Activated B cell treated with CpG ODN at 0.5 μM for 24 hours (primary cell): ENCODE measurements around the gene CD68. TPM values are rescaled to one million over a fixed set of nuclear protein-coding genes. Genes with fewer than 3 reads are reported as not detected.

Source experiments
- ATAC-seq: fragments of 200-7000 bp; cut with Tn5 transposase; one replicate; pipeline ENCODE4 v1.10.0; 2021; ENCODE audit warnings: low read depth, mild to moderate bottlenecking, moderate library complexity
- CTCF ChIA-PET: fragments of 350-600 bp; sonication (Branson Sonifier 250); formaldehyde crosslinking; loops from one replicate; lab custom pipeline; 2021; ENCODE audit warnings: antibody characterized with exemption; lab: Charles Lee
- POLR2A ChIA-PET: fragments of 350-600 bp; sonication (Branson Sonifier 250); formaldehyde crosslinking; loops from one replicate; lab custom pipeline; 2021; ENCODE audit warnings: antibody characterized with exemption; lab: Charles Lee
- DNase-seq: peaks from one replicate; pipeline ENCODE4 v3.0.0; 2022
- H3K27ac Mint-ChIP-seq: one replicate; pipeline ENCODE4 v1.8.0; 2020; ENCODE audit warnings: mixed read lengths
- H3K27me3 Mint-ChIP-seq: one replicate; pipeline ENCODE4 v1.8.0; 2021; ENCODE audit warnings: mixed read lengths
- H3K36me3 Mint-ChIP-seq: one replicate; pipeline ENCODE4 v1.8.0; 2021; ENCODE audit warnings: low read depth, mixed read lengths
- H3K4me1 Mint-ChIP-seq: one replicate; pipeline ENCODE4 v1.8.0; 2021; ENCODE audit warnings: mixed read lengths
- H3K4me3 Mint-ChIP-seq: one replicate; pipeline ENCODE4 v1.8.0; 2020; ENCODE audit warnings: mild to moderate bottlenecking, mixed read lengths
- H3K9me3 Mint-ChIP-seq: one replicate; pipeline ENCODE4 v1.8.0; 2020; ENCODE audit warnings: mixed read lengths
- intact Hi-C: fragments of 100-400 bp; cut with micrococcal nuclease; formaldehyde crosslinking; loops from one replicate; pipeline ENCODE4 v1.15.1; 2024
- total RNA-seq: library from RNA; stranded (reverse); gene quantifications from 2 replicates; pipeline ENCODE4 v1.2.3, GENCODE V29; 2022
- TF ChIP-seq, protein P1 (sequence below): fragments of 200-600 bp; IDR thresholded peaks from one replicate; pipeline ENCODE4 v1.8.0; 2022; ENCODE audit warnings: antibody characterized with exemption, mild to moderate bottlenecking

Gene CD68
- total RNA-seq, 1 donor from 2014 or later = 7.2 TPM

DNA sequence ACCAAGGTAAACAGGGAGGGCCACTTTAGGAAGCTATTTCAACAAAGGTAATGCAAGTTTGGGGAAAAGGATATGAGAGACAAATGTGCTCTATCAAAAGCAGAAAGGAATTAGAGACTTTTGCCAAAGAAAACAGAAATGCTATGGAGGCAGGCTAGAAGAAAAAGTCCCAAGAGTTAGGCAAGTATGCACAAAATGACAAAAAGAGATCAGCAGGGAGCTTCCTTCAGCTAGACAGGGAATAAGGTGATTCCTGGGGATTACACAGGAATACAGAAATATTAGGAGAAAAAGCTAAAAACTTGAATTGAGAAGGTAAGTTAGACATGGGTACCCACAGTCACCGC lies 32.8 kb downstream of the CD68 start:
- intact Hi-C loops = no loop called here
- Mint-ChIP-seq H3K4me3 (peak overlapping the region; percentile 44), H3K9me3 (no peaks in the 10 kb centered on the region), H3K36me3 (peaks cover 22% of the 10 kb centered on the region), H3K27ac (no peak overlapping the region), H3K4me1 (peaks cover 40% of the 10 kb centered on the region), H3K27me3 (no peaks in the 10 kb centered on the region)
- TF ChIP-seq, protein P1, sequence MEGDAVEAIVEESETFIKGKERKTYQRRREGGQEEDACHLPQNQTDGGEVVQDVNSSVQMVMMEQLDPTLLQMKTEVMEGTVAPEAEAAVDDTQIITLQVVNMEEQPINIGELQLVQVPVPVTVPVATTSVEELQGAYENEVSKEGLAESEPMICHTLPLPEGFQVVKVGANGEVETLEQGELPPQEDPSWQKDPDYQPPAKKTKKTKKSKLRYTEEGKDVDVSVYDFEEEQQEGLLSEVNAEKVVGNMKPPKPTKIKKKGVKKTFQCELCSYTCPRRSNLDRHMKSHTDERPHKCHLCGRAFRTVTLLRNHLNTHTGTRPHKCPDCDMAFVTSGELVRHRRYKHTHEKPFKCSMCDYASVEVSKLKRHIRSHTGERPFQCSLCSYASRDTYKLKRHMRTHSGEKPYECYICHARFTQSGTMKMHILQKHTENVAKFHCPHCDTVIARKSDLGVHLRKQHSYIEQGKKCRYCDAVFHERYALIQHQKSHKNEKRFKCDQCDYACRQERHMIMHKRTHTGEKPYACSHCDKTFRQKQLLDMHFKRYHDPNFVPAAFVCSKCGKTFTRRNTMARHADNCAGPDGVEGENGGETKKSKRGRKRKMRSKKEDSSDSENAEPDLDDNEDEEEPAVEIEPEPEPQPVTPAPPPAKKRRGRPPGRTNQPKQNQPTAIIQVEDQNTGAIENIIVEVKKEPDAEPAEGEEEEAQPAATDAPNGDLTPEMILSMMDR = no peak
- ATAC-seq (no peak), DNase-seq (no peak)
- ChIA-PET POLR2A (interaction anchor here (0.6 to 6.1 kb wide), 3 partner anchors 32 to 492 kb away, joined by 3 to 109 read pairs (median 6); partner anchors contain the start of genes TP53 and WRAP53), CTCF (interaction anchor here (1.5 kb wide), 1 partner anchor 23 kb away, joined by 4 read pairs; no protein-coding TSS in a partner anchor)

GRCh38 chr17:7613769-7614424 lies 34.5 kb downstream of the CD68 start:
- ATAC-seq (no peak), DNase-seq (no peak)
- peak overlapping the region; percentile 87 for H3K4me3 Mint-ChIP-seq
- H3K27me3 Mint-ChIP-seq = no peaks in the 10 kb centered on the region
- TF ChIP-seq, protein P1 = no peak
- peaks cover 22% of the 10 kb centered on the region for H3K36me3 Mint-ChIP-seq
- H3K9me3 Mint-ChIP-seq = no peaks in the 10 kb centered on the region
- peaks cover 40% of the 10 kb centered on the region for H3K4me1 Mint-ChIP-seq
- intact Hi-C loops = loop anchor here (1.0 to 2.0 kb wide), 2 partner anchors 53 to 243 kb away; partner anchors contain the start of genes NAA38 and SENP3
- POLR2A ChIA-PET = interaction anchor here (0.9 to 6.1 kb wide), 9 partner anchors 12 to 278 kb away, joined by 3 to 109 read pairs (median 5); partner anchors contain the start of genes ACAP1, CD68, POLR2A and SAT2
- CTCF ChIA-PET = interaction anchor here (1.0 to 1.6 kb wide), 3 partner anchors 25 to 74 kb away, joined by 4 to 7 read pairs (median 6); partner anchors contain the start of genes SENP3, SOX15 and TP53
- peak overlapping the region; percentile 82 for H3K27ac Mint-ChIP-seq

- ChIA-PET POLR2A (interaction anchor here (0.6 to 6.1 kb wide), 16 partner anchors 12 to 571 kb away, joined by 3 to 109 read pairs (median 3); partner anchors contain the start of genes ACADVL, ACAP1, ATP1B2 and CD68), CTCF (interaction anchor here (1.1 to 1.6 kb wide), 4 partner anchors 25 to 73 kb away, joined by 3 to 7 read pairs (median 4); partner anchors contain the start of genes SENP3, SOX15 and TP53)
- intact Hi-C loops = loop anchor here (1.0 to 2.0 kb wide), 9 partner anchors 13 to 242 kb away; partner anchors contain the start of genes ATP1B2, MPDU1, NAA38 and SAT2
- Mint-ChIP-seq H3K4me3 (peak within 1 kb of the TSS; percentile 87), H3K27me3 (no peaks in the 10 kb centered on the region), H3K4me1 (peaks cover 37% of the 10 kb centered on the region), H3K27ac (peak within 1 kb of the TSS; percentile 93), H3K36me3 (peaks cover 15% of the 10 kb centered on the region), H3K9me3 (no peaks in the 10 kb centered on the region)
- peak; percentile 97 for DNase-seq
- peak; percentile 93 for ATAC-seq
- TF ChIP-seq, protein P1 = no peak
These were observed 35.2 kb downstream of the CD68 start, which contains the start of gene FXR2 for GRCh38 chr17:7614425-7615264. TSS of gene FXR2 (minus strand) at chr17:7614897. CDS start at chr17:7614532, 365 bp downstream.

GRCh38 chr17:7615265-7615747 lies 35.9 kb downstream of the CD68 start:
- intact Hi-C loops = loop anchor here (1.0 to 2.0 kb wide), 8 partner anchors 12 to 241 kb away; partner anchors contain the start of genes ATP1B2, MPDU1, NAA38 and SAT2
- ATAC-seq (peak; percentile 14), DNase-seq (no peak)
- Mint-ChIP-seq H3K27ac (peak overlapping the region; percentile 93), H3K4me3 (peak overlapping the region; percentile 87), H3K36me3 (peaks cover 13% of the 10 kb centered on the region), H3K9me3 (no peaks in the 10 kb centered on the region), H3K4me1 (peaks cover 35% of the 10 kb centered on the region), H3K27me3 (no peaks in the 10 kb centered on the region)
- TF ChIP-seq, protein P1 = no peak
- POLR2A ChIA-PET = interaction anchor here (0.6 to 6.1 kb wide), 13 partner anchors 11 to 571 kb away, joined by 3 to 109 read pairs (median 4); partner anchors contain the start of genes ACADVL, ATP1B2, CD68 and DLG4
- CTCF ChIA-PET = interaction anchor here (1.1 to 1.6 kb wide), 4 partner anchors 26 to 72 kb away, joined by 3 to 7 read pairs (median 4); partner anchors contain the start of genes SENP3, SOX15 and TP53
